Measurements from ENCODE around the gene CD9. TPM values are rescaled to one million over a fixed set of nuclear protein-coding genes. Genes with fewer than 3 reads are reported as not detected.
"Not testable (repeated sequence)": the region's sequence is repeated elsewhere in the genome, so short reads cannot be mapped to it uniquely, and the experiment has no call there.

Gene CD9
- total RNA-seq, 2 experiments from 2014 or later = 3.1 to 3.3 TPM

- Mint-ChIP-seq H3K27ac (no peak overlapping the region), H3K27me3 (ENCODE audit: low read depth) (no peaks in the 10 kb centered on the region), H3K4me3 (no peak overlapping the region), H3K36me3 (ENCODE audit: low read depth) (no peaks in the 10 kb centered on the region), H3K9me3 (no peaks in the 10 kb centered on the region), H3K4me1 (ENCODE audit: low read depth) (no peaks in the 10 kb centered on the region)
- intact Hi-C loops (cut with micrococcal nuclease) = no loop called here
- CTCF ChIA-PET = no interaction called here
- no peak for DNase-seq
Observed at GRCh38 chr12:6182279-6182898, 17.8 kb upstream of the CD9 start.

GRCh38 chr12:6183689-6184428, 16.3 kb upstream of the CD9 start:
- DNase-seq = no peak
- Mint-ChIP-seq H3K4me3 (no peak overlapping the region), H3K9me3 (no peaks in the 10 kb centered on the region), H3K4me1 (ENCODE audit: low read depth) (no peaks in the 10 kb centered on the region), H3K27me3 (ENCODE audit: low read depth) (peaks cover 1% of the 10 kb centered on the region), H3K27ac (no peak overlapping the region), H3K36me3 (ENCODE audit: low read depth) (no peaks in the 10 kb centered on the region)
- intact Hi-C loops (cut with micrococcal nuclease) = no loop called here
- CTCF ChIA-PET = no interaction called here

GRCh38 chr12:6185961-6186827, 14.0 kb upstream of the CD9 start:
- CTCF ChIA-PET = interaction anchor here (0.6 to 1.0 kb wide), 3 partner anchors 9 to 113 kb away, joined by 3 read pairs; no protein-coding TSS in a partner anchor

GRCh38 chr12:6187948-6188793, 12.0 kb upstream of the CD9 start:
- intact Hi-C loops (cut with micrococcal nuclease) = no loop called here
- Mint-ChIP-seq H3K36me3 (ENCODE audit: low read depth) (no peaks in the 10 kb centered on the region), H3K4me1 (ENCODE audit: low read depth) (no peaks in the 10 kb centered on the region), H3K27me3 (ENCODE audit: low read depth) (peaks cover 8% of the 10 kb centered on the region), H3K27ac (no peak overlapping the region), H3K9me3 (no peaks in the 10 kb centered on the region), H3K4me3 (no peak overlapping the region)
- CTCF ChIA-PET = no interaction called here
- DNase-seq = no peak

More at GRCh38 chr12:6185961-6186827, 14.0 kb upstream of the CD9 start:
- DNase-seq = no peak
- no peaks in the 10 kb centered on the region for H3K9me3 Mint-ChIP-seq
- H3K4me3 Mint-ChIP-seq = no peak overlapping the region
- intact Hi-C loops (cut with micrococcal nuclease) = no loop called here
- no peak overlapping the region for H3K27ac Mint-ChIP-seq
- no peaks in the 10 kb centered on the region for H3K36me3 Mint-ChIP-seq (ENCODE audit: low read depth)
- H3K27me3 Mint-ChIP-seq (ENCODE audit: low read depth) = peaks cover 8% of the 10 kb centered on the region
- H3K4me1 Mint-ChIP-seq (ENCODE audit: low read depth) = no peaks in the 10 kb centered on the region

GRCh38 chr12:6189028-6189427, 11.2 kb upstream of the CD9 start:
- H3K36me3 Mint-ChIP-seq (ENCODE audit: low read depth) = no peaks in the 10 kb centered on the region
- H3K4me3 Mint-ChIP-seq = no peak overlapping the region
- CTCF ChIA-PET = no interaction called here
- H3K27me3 Mint-ChIP-seq (ENCODE audit: low read depth) = peaks cover 8% of the 10 kb centered on the region
- H3K9me3 Mint-ChIP-seq = no peaks in the 10 kb centered on the region
- intact Hi-C loops (cut with micrococcal nuclease) = no loop called here
- DNase-seq = no peak
- H3K27ac Mint-ChIP-seq = no peak overlapping the region
- no peaks in the 10 kb centered on the region for H3K4me1 Mint-ChIP-seq (ENCODE audit: low read depth)

GRCh38 chr12:6189952-6190598, 10.1 kb upstream of the CD9 start:
- H3K27me3 Mint-ChIP-seq (ENCODE audit: low read depth); H3K27ac Mint-ChIP-seq; H3K36me3 Mint-ChIP-seq (ENCODE audit: low read depth); H3K9me3 Mint-ChIP-seq; H3K4me3 Mint-ChIP-seq; H3K4me1 Mint-ChIP-seq (ENCODE audit: low read depth); intact Hi-C loops (cut with micrococcal nuclease); DNase-seq: not testable (repeated sequence)
- CTCF ChIA-PET = interaction anchor here (1.8 kb wide), 1 partner anchor 94 kb away, joined by 7 read pairs; no protein-coding TSS in a partner anchor

GRCh38 chr12:6190767-6191530, 9.3 kb upstream of the CD9 start:
- H3K36me3 Mint-ChIP-seq (ENCODE audit: low read depth); H3K27me3 Mint-ChIP-seq (ENCODE audit: low read depth); DNase-seq; intact Hi-C loops (cut with micrococcal nuclease); H3K4me3 Mint-ChIP-seq; H3K9me3 Mint-ChIP-seq; H3K27ac Mint-ChIP-seq; H3K4me1 Mint-ChIP-seq (ENCODE audit: low read depth): not testable (repeated sequence)
- CTCF ChIA-PET = interaction anchor here (1.8 kb wide), 1 partner anchor 93 kb away, joined by 7 read pairs; no protein-coding TSS in a partner anchor

GRCh38 chr12:6192604-6193380, 7.4 kb upstream of the CD9 start:
- H3K36me3 Mint-ChIP-seq (ENCODE audit: low read depth) = no peaks in the 10 kb centered on the region
- peaks cover 7% of the 10 kb centered on the region for H3K4me1 Mint-ChIP-seq (ENCODE audit: low read depth)
- DNase-seq = no peak
- intact Hi-C loops (cut with micrococcal nuclease) = no loop called here
- H3K27me3 Mint-ChIP-seq (ENCODE audit: low read depth) = peaks cover 8% of the 10 kb centered on the region
- CTCF ChIA-PET = interaction anchor here (1.3 to 4.7 kb wide), 4 partner anchors 85 to 204 kb away, joined by 5 to 43 read pairs (median 9); no protein-coding TSS in a partner anchor
- no peaks in the 10 kb centered on the region for H3K9me3 Mint-ChIP-seq
- no peak overlapping the region for H3K4me3 Mint-ChIP-seq
- H3K27ac Mint-ChIP-seq = no peak overlapping the region

GRCh38 chr12:6193853-6194815, 6.1 kb upstream of the CD9 start:
- CTCF ChIA-PET = interaction anchor here (0.7 to 4.7 kb wide), 11 partner anchors 23 to 206 kb away, joined by 3 to 69 read pairs (median 6); no protein-coding TSS in a partner anchor
- no peak overlapping the region for H3K27ac Mint-ChIP-seq
- DNase-seq = peak; percentile 38
- H3K36me3 Mint-ChIP-seq (ENCODE audit: low read depth) = no peaks in the 10 kb centered on the region
- H3K9me3 Mint-ChIP-seq = no peaks in the 10 kb centered on the region
- H3K4me3 Mint-ChIP-seq = no peak overlapping the region
- peaks cover 6% of the 10 kb centered on the region for H3K27me3 Mint-ChIP-seq (ENCODE audit: low read depth)
- peaks cover 7% of the 10 kb centered on the region for H3K4me1 Mint-ChIP-seq (ENCODE audit: low read depth)
- intact Hi-C loops (cut with micrococcal nuclease) = no loop called here
